GM19099 (cell line): ENCODE data around the gene LATS1.

Experiments
- POLR2A ChIP-seq: IDR thresholded peaks from 3 replicates; pipeline ENCODE4 v1.6.1; 2011; ENCODE audit warnings: low read depth; ENCODE audit not compliant: insufficient read length; ENCODE audit errors: extremely low read depth

The LATS1 gene

GRCh38 chr6:149615805-149616204, 102.1 kb downstream of the LATS1 start:
- no peak for TF ChIP-seq POLR2A

GRCh38 chr6:149614337-149614736, 103.6 kb downstream of the LATS1 start:
- TF ChIP-seq POLR2A, result no peak

GRCh38 chr6:149608381-149608982, 109.4 kb downstream of the LATS1 start:
- TF ChIP-seq POLR2A, result no peak
